GM03348 (cell line): ENCODE measurements around the gene AJAP1.

Source experiments
- DNase-seq: peaks from one replicate; pipeline ENCODE4 v3.0.0; 2012; ENCODE audit warnings: low spot score

Gene AJAP1

GRCh38 chr1:4771721-4772120 lies 117.3 kb downstream of the AJAP1 start:
- DNase-seq: no peak

GRCh38 chr1:4772294-4773010 lies 118.0 kb downstream of the AJAP1 start:
- no peak for DNase-seq

DNA sequence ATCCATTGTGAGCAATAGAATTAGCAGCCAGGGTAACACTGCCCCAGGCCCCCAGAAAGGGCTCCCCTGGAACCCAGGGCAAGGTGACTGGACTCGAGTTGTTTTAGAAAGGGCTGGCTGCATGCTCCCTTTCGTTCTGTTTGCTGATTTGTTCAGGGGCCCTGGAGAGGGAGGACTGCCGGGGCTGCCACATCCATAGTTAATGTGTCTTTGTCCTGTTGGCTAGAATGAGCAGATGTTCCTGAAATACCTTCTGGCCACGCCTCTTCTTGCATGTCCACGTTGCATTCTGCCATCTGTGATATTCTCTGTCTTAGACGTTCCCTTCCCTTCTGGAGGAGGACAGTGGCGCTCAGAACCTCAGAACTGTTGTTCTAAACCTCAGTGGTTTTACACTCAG lies 118.8 kb downstream of the AJAP1 start:
- no peak for DNase-seq

GRCh38 chr1:4775506-4775905 lies 121.1 kb downstream of the AJAP1 start:
- no peak for DNase-seq

- DNase-seq: no peak
Observed at GRCh38 chr1:4778056-4778455, 123.6 kb downstream of the AJAP1 start.

GRCh38 chr1:4781646-4782045 lies 127.2 kb downstream of the AJAP1 start:
- DNase-seq: no peak

GRCh38 chr1:4784761-4785160 lies 130.4 kb downstream of the AJAP1 start:
- DNase-seq: no peak

GRCh38 chr1:4786055-4786454 lies 131.6 kb downstream of the AJAP1 start:
- no peak for DNase-seq

DNA sequence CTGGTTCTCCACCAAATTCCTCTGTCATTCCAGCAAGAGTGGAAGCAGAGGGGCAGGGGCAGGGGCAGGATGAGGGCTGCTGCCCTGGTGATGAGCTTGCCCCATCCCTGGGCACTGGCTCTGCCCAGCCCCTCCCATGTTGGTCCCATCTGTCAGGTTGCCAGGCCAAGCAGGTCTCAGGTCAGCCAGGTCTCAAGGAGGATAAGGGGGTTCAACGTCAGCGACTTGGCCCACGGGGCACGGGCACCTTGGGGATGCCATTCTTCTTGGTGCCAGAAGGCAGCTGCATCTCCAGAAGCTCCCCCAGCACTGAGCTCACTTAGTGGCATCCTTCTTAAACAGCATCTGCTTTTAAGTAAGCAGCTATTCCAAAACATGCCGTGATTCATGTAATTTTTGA lies 133.1 kb downstream of the AJAP1 start:
- no peak for DNase-seq

GRCh38 chr1:4792565-4792964 lies 138.2 kb downstream of the AJAP1 start:
- no peak for DNase-seq

DNA sequence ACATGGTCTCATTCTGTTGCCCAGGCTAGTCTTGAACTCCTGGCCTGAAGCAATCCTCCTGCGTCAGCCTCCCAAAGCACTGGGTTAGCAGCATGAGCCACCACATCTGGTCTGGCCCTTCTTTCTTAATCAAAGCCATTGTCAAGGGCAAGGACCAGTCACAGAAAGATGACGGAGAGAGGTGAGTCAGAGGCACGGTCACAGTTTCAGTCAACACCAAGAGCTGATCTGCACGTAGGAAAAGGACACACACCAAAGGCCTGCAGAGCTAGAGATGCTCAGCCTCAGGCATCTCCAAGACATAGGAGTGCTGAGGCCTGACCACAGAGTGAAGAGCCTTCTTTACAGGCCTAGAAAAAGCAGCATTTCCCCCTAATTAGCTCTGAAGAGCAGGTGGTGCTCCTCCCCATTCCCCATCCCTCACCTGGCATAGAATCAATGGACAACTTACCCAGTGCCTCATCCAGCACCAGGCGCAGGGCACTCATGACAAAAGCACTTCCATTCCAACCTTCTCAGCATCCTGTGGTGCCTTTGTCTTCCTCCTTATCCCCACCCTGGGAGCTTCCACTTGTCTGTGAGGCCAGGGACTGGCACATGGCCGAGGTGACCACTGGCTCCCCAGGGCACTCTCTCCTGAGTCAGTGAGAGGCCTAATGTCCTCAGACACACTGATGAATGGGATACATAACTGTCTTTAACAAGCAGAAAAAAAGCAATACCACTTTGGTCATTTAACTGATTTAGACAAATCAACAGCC lies 139.8 kb downstream of the AJAP1 start:
- no peak for DNase-seq

DNA sequence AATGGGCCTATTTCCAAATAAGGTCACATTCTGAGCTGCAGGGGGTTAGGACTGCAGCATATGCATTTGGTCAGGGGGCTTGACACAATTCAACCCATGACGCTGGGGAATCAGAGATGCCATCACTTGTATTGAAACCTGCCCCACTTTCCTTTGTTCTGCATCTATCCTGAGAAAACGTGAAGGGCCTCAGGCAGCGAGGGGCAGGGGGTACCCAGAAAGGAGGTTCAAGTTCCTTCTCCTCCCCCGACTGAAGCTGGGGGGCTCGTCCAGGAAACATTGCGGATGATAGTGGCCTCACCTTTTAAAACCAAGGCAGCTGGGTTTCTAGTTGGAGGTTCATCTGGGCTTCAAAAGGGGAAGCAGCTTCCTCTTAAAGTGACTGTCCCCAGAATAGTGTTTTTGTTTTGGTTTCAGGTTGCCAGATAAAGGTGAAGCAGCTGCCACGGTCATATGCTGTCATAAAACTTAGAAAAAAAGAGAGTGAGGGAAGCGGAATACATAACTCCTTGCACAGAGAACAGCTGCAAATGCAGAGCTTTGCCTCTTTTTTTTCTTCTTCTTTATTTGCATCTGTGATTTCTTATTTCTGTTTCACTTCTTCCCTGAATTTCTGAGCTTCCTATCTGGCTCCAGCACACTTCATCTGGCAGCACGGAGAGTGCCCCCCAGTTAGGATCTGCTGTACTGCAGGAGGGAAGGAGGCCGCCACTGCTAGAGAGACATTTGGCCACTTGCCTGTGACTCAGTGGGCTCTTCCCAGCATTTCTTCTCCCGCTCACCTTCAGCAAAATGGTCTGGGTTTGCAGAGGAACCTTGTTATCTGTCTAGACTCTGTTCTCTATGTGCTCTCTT lies 142.0 kb downstream of the AJAP1 start:
- DNase-seq: no peak

- no peak for DNase-seq
Observed at GRCh38 chr1:4797016-4797410, 142.6 kb downstream of the AJAP1 start.

DNA sequence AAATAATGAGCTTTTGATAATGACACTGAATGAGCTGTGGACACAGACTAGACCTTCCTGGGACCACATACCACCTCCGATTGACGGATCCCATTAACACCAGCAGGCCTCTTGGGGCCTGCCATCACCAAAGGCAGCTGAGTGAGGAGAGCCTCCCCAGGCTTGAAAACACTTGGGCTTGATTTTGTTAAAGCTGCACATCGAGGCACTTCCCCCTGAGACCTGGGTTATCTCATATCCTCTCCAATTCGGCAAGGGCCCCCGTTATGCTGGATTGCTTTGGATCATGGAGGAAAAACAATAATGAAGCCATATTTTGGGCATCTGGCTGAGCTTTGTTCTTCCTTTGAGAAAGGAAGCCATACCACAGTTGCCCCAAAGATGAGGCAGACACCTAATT lies 143.0 kb downstream of the AJAP1 start:
- DNase-seq: no peak

DNA sequence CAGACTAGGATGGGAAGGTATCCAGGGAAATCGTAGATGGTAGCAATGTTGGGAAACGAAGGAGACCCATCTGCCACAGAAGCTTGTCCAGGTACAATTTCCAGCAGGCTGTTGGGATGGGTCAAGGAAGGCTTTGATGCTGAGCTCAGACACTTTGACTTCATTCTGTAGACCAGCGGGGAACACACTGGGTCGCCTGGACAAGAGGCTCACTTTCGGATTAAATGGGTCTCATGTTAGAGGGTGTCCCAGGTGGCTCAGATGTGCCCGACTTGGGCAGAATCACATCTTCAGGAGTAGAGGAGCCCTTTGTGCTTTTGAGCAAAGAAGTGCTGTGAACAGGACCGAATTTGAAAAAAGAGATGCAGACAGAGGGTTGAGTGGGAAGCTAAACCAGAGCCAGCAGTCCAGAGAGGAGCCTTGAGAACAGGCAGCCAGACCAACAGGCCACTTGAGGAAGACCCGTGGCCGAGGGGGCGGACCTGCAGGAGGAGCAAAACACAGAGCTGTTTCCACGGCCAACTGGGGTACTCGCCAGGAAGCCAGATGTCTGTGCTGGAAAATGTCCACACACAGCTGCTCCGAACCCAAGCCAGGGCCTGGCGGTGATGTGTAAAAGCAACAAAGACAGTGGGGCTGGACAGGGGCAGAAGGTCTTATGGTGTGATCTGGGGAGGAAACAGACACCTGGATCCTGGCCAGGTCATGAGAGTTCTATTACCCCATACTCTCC lies 146.9 kb downstream of the AJAP1 start:
- no peak for DNase-seq

- no peak for DNase-seq
Observed at GRCh38 chr1:4802024-4802423, 147.6 kb downstream of the AJAP1 start.

GRCh38 chr1:4803335-4803734 lies 148.9 kb downstream of the AJAP1 start:
- DNase-seq: no peak

DNA sequence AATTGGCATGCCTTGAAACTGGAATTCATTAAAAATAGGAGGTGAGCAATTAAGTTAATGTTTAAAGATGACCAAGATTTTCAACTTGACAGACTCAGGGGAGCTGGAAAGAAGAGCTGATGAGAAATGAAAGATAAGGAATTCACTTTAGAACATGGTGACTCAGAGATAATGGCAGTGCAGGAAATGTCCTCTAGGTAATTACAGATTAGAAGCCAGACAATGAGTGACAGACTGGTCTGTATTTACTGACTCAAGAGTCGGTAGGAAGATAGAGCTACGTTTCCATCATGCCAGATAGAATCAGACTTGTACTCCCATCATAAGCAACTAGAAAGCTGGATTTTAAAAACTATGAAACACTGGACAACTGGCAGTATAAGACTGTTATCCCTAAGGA lies 151.6 kb downstream of the AJAP1 start:
- no peak for DNase-seq

DNA sequence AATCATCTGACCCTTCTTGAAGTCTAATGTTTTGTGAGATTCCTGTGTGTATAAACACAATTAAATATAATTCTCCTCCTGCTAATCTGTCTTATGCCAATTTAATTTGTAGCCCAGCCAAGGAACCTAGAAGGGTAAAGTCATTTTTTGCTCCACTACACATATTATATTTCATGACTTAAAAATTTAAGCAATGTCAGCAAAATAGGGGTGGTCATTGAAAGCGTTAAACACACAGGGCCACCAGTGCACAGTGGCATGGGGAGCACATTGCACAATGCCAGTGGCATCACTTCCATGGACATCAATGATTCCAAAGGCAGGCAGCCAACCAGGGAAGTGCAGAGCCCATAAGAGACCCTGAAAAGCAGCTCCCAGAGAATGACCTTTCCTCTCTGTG lies 166.1 kb downstream of the AJAP1 start:
- DNase-seq: no peak

- DNase-seq: no peak
Observed at GRCh38 chr1:4825800-4826450, 171.5 kb downstream of the AJAP1 start.

GRCh38 chr1:4830707-4831106 lies 176.3 kb downstream of the AJAP1 start:
- DNase-seq: no peak

DNA sequence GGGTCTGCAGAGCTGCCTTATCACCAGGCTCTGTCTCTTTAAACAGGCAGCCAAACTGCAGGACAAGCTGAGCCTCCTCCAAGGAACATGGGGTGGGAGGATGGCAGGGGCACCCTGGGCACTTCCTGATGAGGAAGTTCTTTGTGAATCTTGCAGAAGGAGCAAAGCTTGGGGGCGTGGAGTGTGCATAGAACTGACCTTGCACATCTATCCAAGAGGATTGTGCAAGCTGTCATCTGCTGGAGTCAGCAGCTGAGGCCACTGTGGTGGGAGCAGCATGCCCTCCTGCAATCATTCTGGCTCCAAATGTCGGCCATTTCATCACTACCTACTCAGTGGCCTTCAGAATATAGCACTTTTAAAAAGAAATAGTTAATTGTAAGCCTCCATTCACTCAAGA lies 182.2 kb downstream of the AJAP1 start:
- DNase-seq: no peak
